GM10266 (cell line): ENCODE measurements around the gene CCM2.
A peak's percentile ranks its signal among the peaks of the same experiment; 100 is the strongest.

Experiments used
- DNase-seq: peaks from one replicate; pipeline ENCODE4 v3.0.0; 2012; ENCODE audit errors: extremely low spot score
- CTCF ChIP-seq: IDR thresholded peaks from 2 replicates; pipeline ENCODE4 v1.5.1; 2012; ENCODE audit warnings: mild to moderate bottlenecking, low read depth; ENCODE audit not compliant: control insufficient read depth, insufficient read depth; ENCODE audit errors: missing control alignments

The CCM2 gene

GRCh38 chr7:44983742-44984477 lies 16.1 kb upstream of the CCM2 start:
- DNase-seq = no peak
- no peak for TF ChIP-seq CTCF

GRCh38 chr7:44984478-44984758 lies 15.6 kb upstream of the CCM2 start:
- no peak for DNase-seq
- no peak for TF ChIP-seq CTCF

GRCh38 chr7:44985033-44985695 lies 14.8 kb upstream of the CCM2 start:
- no peak for DNase-seq
- TF ChIP-seq CTCF = no peak

- DNase-seq = no peak
- TF ChIP-seq CTCF = no peak
These were observed 14.1 kb upstream of the CCM2 start for GRCh38 chr7:44985900-44986217.

GRCh38 chr7:44986218-44987053 lies 13.6 kb upstream of the CCM2 start:
- no peak for TF ChIP-seq CTCF
- peak; percentile 88 for DNase-seq

- no peak for DNase-seq
- no peak for TF ChIP-seq CTCF
These were observed 12.5 kb upstream of the CCM2 start for GRCh38 chr7:44987457-44987856.

GRCh38 chr7:44987996-44988395 lies 12.0 kb upstream of the CCM2 start:
- DNase-seq = no peak
- no peak for TF ChIP-seq CTCF
